Esophagus muscularis mucosa (tissue), 4 donors: ENCODE measurements around the gene PARD3B.

Experiments used
- EP300 ChIP-seq: sonication (generic); formaldehyde crosslinking; IDR thresholded peaks from one replicate; pipeline ENCODE4 v1.6.1; 2017; ENCODE audit warnings: antibody characterized with exemption
- POLR2A ChIP-seq: fragments of 450-650 bp; IDR thresholded peaks from one replicate; pipeline ENCODE4 v1.6.1; 2017; ENCODE audit warnings: antibody characterized with exemption, moderate library complexity, mild to moderate bottlenecking, low read depth
- POLR2AphosphoS5 ChIP-seq, 2 donors: sonication (generic); formaldehyde crosslinking; IDR thresholded peaks; one replicate each; pipeline ENCODE4 v1.6.1; 2017; ENCODE audit warnings: antibody characterized with exemption in 2 of 2
- TF ChIP-seq, protein P1 (sequence below), 3 experiments: fragments of 200-600 bp in 2 of 3; fragments of 450-650 bp in 1 of 3; sonication (generic) in 2 of 3; IDR thresholded peaks; one replicate each; pipeline ENCODE4 v1.5.1; 2017 to 2019; ENCODE audit warnings: antibody characterized with exemption in 3 of 3, mild to moderate bottlenecking in 2 of 3, moderate library complexity in 1 of 3

GRCh38 chr2:205156457-205156856 lies 611.2 kb downstream of the PARD3B start:
- TF ChIP-seq, protein P1, sequence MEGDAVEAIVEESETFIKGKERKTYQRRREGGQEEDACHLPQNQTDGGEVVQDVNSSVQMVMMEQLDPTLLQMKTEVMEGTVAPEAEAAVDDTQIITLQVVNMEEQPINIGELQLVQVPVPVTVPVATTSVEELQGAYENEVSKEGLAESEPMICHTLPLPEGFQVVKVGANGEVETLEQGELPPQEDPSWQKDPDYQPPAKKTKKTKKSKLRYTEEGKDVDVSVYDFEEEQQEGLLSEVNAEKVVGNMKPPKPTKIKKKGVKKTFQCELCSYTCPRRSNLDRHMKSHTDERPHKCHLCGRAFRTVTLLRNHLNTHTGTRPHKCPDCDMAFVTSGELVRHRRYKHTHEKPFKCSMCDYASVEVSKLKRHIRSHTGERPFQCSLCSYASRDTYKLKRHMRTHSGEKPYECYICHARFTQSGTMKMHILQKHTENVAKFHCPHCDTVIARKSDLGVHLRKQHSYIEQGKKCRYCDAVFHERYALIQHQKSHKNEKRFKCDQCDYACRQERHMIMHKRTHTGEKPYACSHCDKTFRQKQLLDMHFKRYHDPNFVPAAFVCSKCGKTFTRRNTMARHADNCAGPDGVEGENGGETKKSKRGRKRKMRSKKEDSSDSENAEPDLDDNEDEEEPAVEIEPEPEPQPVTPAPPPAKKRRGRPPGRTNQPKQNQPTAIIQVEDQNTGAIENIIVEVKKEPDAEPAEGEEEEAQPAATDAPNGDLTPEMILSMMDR (IDR thresholded peaks at IDR 0.05) = no peak
- TF ChIP-seq POLR2AphosphoS5 (IDR thresholded peaks at IDR 0.05) (no peak), POLR2A (no peak), EP300 (no peak)
